ENCODE data around the gene RAN.
A peak's percentile ranks its signal among the peaks of the same experiment; 100 is the strongest.
"Not testable (repeated sequence)": the region's sequence is repeated elsewhere in the genome, so short reads cannot be mapped to it uniquely, and the experiment has no call there.

The RAN gene

GRCh38 chr12:130878193-130879185, 6.6 kb downstream of the RAN start:
- DNase-seq (ENCODE audit: low read depth, low spot score) = no peak

GRCh38 chr12:130879212-130879686, 7.4 kb downstream of the RAN start:
- DNase-seq (ENCODE audit: low read depth, low spot score) = no peak

DNA sequence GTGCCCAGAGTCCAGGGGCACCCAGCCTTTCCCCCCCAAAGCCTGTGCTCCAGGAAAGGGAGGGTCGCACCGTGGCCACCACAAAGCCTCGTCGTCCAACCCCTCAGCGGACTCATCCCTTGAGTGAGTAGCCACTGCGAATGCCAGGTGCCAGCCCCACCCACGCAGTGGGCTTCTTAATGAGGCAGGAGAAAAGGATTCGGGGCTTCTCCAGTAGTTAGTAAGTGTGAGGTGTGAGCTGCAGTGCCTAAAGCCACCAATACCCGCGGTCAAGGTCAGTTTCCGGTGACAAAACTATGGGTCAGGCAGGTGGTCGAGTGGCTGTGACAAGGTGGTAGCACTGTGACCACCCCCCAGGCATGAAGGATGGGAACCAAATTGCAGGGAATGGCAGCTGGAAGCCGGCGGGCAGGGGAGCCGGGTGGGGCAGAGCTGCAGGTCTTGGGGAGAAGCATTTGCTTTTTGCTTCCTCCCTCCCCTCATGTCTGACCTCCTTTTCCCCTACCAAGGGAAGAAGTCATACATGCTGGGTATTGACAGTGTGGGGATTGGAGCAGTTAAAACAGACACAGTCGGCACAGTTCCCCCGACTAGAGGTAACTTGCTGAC, 8.0 kb downstream of the RAN start:
- no peak for DNase-seq (ENCODE audit: low read depth, low spot score)

DNA sequence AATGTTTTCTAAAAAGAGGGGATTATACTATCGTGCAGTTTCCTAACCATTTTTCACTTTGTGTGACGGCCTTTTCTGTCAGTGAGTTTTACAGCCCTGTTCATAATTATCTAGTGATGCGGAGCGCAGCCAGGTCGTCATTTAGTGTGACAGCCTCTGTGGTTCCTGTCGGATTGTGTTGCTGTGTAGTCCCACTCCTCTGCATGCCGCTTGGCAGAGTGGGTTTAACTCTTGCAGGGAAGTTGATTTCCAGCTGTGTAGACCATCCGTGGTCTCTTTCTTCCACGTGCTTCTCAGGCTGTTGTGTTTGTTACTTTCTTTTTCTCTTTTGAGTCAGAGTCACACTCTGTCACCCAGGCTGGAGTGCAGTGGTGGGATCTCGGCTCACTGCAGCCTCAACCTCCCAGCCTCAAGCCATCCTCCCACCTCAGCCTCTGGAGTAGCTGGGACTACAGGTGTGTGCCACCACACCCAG, 8.6 kb downstream of the RAN start:
- DNase-seq (ENCODE audit: low read depth, low spot score) = no peak

DNA sequence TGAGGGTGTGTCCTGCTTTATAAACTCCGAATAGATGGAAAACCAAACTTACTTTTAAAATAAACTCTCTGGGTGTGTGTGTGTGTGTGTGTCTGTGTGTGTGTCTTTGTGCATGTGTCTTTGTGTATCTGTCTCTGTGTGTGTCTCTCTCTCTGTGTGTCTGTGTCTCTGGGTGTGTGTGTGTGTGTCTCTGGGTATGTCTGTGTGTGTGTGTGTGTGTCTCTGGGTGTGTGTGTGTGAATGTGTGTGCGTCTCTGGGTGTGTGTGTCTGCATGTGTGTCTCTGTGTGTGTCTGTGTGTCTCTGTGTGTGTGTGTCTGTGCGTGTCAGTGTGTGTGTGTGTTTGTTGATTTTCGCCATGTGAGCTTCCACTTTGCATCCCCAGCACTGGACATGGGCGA, 9.2 kb downstream of the RAN start:
- DNase-seq (ENCODE audit: low read depth, low spot score) = no peak

DNA sequence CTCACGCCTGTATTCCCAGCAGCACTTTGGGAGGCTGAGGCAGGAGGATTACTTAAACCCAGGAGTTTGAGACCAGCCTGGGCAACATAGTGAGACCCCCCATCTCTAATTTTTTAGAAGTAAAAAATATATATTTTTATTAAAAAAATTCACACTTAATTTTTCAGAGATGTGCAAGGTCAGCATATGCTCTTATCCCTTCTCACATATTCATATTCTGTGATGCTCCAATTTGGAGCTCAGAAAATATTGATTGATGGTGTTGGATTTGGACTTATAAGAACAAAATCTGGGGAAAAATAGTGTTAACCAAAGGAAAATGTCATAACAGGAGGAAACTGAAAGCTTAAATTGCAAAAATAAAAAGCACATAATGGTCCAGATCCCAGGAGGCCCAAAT, 9.7 kb downstream of the RAN start:
- DNase-seq (ENCODE audit: low read depth, low spot score) = no peak

DNA sequence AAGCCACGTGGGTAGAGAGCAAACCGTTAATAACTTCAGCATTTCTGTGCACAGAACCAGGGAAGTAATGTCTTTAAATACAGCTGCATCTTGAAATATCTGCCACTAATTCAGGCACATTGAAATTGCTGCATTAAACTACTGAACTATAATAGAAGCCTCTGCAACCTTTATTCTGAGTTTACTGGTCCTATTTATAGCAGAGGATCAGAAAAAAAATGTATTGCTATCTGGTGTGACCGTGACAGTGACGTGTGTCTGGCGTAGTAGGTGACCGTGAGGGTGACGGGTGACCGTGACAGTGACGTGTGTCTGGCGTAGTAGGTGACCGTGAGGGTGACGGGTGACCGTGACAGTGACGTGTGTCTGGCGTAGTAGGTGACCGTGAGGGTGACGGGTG, 15.3 kb downstream of the RAN start:
- not testable (repeated sequence) for DNase-seq (ENCODE audit: low read depth, low spot score)

GRCh38 chr12:130904064-130904463, 32.2 kb downstream of the RAN start:
- DNase-seq (ENCODE audit: low read depth, low spot score) = no peak

DNA sequence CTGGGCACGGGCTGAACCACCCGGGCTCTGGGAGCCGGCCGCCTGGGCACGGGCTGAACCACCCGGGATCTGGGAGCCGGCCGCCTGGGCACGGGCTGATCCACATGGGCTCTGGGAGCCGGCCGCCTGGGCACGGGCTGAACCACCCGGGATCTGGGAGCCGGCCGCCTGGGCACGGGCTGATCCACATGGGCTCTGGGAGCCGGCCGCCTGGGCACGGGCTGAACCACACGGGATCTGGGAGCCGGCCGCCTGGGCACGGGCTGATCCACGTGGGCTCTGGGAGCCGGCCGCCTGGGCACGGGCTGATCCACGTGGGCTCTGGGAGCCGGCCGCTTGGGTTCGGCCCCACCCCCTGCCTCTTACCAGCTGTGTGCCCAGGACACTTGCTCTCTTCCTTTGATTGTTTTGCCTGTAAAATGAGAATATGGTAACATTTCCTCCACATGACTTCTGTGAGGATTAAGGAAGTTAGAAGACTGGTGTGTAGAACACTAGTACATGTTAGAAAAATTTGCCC, 33.1 kb downstream of the RAN start:
- DNase-seq (ENCODE audit: low read depth, low spot score) = not testable (repeated sequence)

DNA sequence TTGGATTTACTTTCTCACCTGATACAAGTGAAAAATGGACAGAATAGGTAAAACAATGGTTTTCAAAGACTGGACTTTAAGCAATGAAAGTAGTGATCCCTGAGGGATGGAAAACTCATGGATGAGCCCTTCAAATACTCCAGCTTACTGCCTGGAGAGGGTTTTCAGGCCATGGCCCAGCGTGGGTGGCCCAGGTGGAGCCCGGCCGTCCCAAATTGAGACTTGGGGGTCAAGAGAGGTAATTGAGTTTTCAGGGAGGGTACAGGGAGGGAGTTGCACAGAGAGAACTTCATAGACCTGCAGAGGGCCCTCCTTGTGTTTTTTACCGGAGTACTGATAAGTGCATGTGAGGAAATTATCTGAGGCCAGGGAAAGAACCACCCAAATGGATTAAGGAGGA, 37.2 kb downstream of the RAN start:
- DNase-seq (ENCODE audit: low read depth, low spot score) = no peak

- DNase-seq (ENCODE audit: low read depth, low spot score) = no peak
These were observed 39.3 kb downstream of the RAN start for GRCh38 chr12:130911193-130911592.

DNA sequence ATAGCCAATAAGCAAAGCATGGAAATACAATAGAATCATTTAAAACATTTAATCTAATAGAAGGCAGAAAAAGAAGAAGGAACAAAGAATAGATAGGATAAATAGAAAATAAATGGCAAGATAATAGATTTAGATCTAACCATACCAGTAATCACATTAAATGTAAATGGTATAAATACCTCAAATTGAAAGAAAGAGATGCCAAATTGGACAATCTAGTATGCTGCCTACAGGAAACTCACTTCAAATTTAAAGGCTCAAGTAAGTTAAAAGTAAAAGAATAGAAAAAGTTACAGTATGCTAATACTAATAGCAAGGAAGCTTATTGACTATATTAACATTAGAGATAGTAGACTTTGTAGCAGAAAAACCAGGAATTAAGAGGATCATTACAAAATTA, 40.1 kb downstream of the RAN start:
- no peak for DNase-seq (ENCODE audit: low read depth, low spot score)

DNA sequence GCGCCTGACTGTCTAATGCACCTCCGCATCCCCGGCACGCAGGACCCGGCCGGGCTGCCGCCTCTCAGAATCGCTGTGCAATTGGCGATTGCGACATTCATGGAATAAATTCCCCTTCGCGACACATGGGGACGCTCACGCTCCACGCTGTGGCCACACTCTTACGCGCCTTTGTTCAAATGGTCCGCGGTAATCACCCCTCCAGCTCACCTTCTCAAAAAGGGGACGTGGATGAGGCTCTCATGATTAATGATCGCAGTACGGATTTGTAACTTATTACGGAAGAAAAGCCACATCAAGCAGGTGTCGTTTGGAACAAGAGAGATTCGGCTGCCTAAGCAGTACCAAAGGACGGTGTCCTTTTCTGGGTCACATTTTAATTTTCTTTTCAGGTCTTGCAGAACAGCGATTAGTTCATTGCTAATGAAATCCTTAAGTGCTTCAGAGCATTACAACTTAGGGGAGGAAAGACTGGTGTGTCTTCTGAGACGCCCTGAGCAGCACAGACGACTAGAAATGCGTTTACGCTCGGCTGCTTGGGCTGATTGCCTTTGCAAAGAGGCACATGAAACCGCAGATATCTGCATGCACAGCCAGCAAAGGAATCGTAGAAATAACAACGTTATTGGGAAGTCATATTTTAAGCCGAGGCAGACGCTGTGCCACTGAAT, 44.5 kb downstream of the RAN start:
- DNase-seq (ENCODE audit: low read depth, low spot score) = peak; percentile 68

GRCh38 chr12:130917607-130918006, 45.7 kb downstream of the RAN start:
- DNase-seq (ENCODE audit: low read depth, low spot score) = no peak

GRCh38 chr12:130919086-130919485, 47.2 kb downstream of the RAN start:
- no peak for DNase-seq (ENCODE audit: low read depth, low spot score)

DNA sequence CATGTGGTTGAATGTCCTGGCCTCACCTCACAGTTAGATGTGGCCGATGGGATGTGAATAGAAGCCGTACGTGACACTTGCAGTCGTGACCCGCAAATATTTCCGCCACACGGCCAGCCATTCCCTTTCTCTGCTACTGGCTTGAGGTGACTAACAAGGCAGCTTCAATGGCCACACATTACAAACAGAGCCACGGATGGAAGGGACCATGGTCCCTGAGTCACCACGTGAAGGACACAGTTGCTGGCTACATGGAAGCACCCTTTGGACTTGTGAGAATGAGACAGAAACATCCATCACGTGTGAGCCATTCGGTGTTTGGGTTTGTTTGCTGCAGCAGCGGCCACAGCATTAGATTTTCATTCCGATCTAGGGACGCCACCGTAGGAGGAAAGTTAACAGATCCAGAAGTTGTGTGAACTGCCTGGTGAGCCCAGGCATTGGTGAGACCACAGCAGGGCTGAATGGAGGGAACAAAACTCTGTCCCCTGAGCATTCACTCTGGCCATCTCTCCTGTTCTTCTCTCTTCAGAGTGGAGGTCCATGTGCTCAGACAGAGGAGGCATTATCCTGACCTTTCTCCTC, 48.3 kb downstream of the RAN start:
- DNase-seq (ENCODE audit: low read depth, low spot score) = no peak

DNA sequence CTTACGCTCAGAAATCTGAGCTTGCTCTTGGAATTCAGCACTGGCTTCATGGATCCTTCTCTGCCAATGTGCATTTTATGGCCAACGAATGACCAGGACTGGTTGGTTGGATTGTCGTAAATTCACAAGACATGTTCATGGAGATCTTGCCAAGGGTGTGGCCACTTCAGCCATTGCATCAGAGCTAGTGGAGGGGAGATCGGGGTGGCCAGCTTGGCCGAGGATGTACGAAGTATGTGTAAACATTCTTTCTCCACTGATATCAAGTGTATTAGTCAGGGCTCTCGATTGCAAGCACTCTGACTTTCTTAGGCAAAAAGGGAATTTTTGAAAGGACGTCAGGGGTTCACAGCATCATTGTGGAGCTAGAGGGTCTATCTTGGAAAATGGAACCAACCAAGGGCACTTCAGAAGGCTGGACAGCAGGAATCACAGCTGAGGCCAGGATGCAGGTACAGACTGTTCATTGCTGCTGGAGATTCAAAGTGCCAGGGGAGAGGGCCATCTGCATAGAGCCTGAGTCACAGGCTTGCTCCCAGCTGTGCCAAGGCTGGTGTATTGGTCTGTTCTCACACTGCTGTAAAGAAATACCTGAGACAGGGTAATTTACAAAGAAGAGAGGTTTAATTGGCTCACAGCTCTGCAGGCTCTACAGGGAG, 49.0 kb downstream of the RAN start:
- no peak for DNase-seq (ENCODE audit: low read depth, low spot score)

GRCh38 chr12:130922511-130922953, 50.7 kb downstream of the RAN start:
- no peak for DNase-seq (ENCODE audit: low read depth, low spot score)

DNA sequence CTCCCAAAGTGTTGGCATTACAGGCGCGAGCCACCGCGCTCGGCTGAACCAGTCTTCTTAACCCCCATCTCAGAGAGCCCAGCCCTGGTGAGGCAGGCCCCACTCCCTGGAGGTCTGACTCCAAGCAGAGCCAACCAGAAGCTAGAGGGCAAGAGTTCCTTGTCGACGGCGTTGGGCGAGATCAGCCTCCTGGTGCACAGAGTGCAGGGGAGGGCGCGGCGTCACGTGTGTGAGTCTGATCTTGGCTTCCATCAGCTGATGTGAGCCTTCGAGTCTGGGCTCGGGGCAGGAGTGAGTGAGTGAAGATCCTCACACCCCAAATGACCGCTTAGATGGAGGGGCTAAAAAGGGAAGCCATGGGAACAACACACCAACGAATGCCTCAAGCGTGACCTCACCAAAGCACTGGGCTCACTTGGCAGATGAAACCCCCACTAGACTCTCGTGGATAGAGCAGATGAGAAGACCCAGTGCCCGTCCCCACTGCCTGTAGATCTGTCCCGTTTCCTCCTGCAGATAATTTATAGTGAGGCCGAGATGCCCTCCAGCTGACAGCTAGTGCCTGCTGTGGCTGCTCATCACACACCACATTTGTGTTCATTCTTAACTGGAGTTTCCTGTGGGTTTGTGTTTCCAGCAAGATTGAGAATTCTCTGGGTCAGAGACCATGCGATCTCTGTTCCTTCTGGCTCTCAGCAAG, 53.2 kb downstream of the RAN start:
- no peak for DNase-seq (ENCODE audit: low read depth, low spot score)

GRCh38 chr12:130925666-130926015, 53.8 kb downstream of the RAN start:
- no peak for DNase-seq (ENCODE audit: low read depth, low spot score)
